Body of pancreas (tissue), 4 donors: ENCODE data around the gene CSRP1. TPM values are rescaled to one million over a fixed set of nuclear protein-coding genes. Genes with fewer than 3 reads are reported as not detected.
A peak's percentile ranks its signal among the peaks of the same experiment; 100 is the strongest.

Experiments
- ATAC-seq: fragments of 150-250 bp; one replicate; pipeline ENCODE4 v1.9.1; 2016
- DNase-seq, 4 donors: peaks; one replicate each; pipeline ENCODE4 v3.0.0-alpha.2; 2019
- H3K27ac ChIP-seq, 4 donors: fragments of 200-600 bp; sonication (generic); 1 replicate in 3 of 4; 2 replicates in 1 of 4; pipeline versions ENCODE4 v1.5.1 to v1.6.1; 2016 to 2019; ENCODE audit warnings: mild to moderate bottlenecking in 1 of 4, mixed read lengths in 1 of 4, moderate library complexity in 1 of 4
- H3K27me3 ChIP-seq, 2 donors: fragments of 200-600 bp; sonication (generic); one replicate each; pipeline ENCODE4 v1.6.0; 2016; ENCODE audit warnings: mild to moderate bottlenecking in 1 of 2
- H3K36me3 ChIP-seq, 2 donors: fragments of 200-600 bp; sonication (generic); replicated peaks in 1 of 2; 2 replicates each; pipeline ENCODE4 v1.5.1; 2016; ENCODE audit warnings: low read depth in 2 of 2; ENCODE audit not compliant: insufficient read depth in 1 of 2
- H3K4me1 ChIP-seq: fragments of 200-600 bp; sonication (generic); one replicate; pipeline ENCODE4 v1.6.0; 2016
- H3K4me3 ChIP-seq, 2 donors: fragments of 200-600 bp; sonication (generic); 1 replicate in 1 of 2; 2 replicates in 1 of 2; pipeline ENCODE4 v1.5.1; 2016 to 2019
- H3K9me3 ChIP-seq, 3 donors: fragments of 200-600 bp; sonication (generic); 1 replicate in 2 of 3; 2 replicates in 1 of 3; pipeline ENCODE4 v1.5.1; 2016
- POLR2A ChIP-seq, 3 donors: fragments of 450-650 bp; IDR thresholded peaks; one replicate each; pipeline ENCODE4 v1.6.1; 2016; ENCODE audit warnings: antibody characterized with exemption in 3 of 3, mild to moderate bottlenecking in 2 of 3
- WGBS, 2 donors: methylation state at CpG; one replicate each; pipeline ENCODE4 v1.1.5; 2017; 5-methylcytosine and 5-hydroxymethylcytosine counted together
- intact Hi-C: fragments of 100-400 bp; cut with DNase I; formaldehyde crosslinking; loops from one replicate; pipeline ENCODE4 v1.15.1; 2023
- total RNA-seq, 2 donors: library from RNA; depleted of rRNA; stranded (reverse); fragments of >200 nt; gene quantifications; one replicate each; pipeline ENCODE4 v1.1.0, GENCODE V29; 2016
- TF ChIP-seq, protein P1 (sequence below), 7 experiments: fragments of 450-650 bp in 4 of 7; fragments of 200-600 bp in 3 of 7; sonication (generic) in 3 of 7; IDR thresholded peaks; one replicate each; pipeline ENCODE4 v1.5.1; 2016 to 2019; ENCODE audit warnings: antibody characterized with exemption in 7 of 7

Gene CSRP1
- 100 to 1,000 TPM; 127 to 245 TPM for total RNA-seq

DNA sequence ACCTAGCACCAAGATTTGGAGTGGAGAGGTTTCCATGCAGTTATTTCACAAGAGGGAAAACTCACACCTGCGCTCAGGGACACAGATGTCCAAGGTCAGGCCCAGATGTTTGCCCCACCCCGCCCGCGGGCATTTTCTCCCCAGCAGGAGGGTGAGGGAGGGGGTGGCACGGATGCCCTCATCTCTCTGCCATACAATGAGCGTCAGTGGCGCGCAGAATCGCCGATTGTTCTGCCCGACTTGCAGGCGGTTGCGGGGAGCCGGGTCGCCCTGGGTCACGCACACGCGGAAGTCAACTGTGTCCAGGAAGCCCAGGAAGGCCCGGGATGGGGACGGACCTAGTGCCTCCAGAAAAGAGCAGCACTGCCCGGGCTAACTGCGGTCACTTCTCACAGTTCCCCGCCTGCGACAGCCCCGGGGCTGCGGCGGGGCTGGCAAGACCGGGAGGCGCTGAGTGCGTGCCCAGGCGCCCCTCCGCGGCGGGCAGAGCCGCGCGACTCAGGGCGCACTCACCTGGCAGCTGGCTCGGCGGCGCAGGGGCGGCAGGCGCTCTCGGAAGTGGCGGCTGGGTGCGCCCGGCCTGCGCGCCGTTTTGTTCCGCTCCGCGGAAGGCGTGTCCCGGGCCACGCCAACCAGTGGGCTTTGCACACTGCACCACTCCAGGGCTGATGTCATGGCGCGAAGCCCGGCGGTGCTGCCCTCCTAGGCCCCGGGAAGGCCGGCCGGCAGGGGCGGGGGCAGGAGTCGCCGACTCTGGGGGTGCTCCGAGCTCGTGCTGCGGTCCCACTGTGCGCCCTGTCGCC lies at the start of gene CSRP1:
TSS of gene CSRP1 (minus strand) at position 567 of the 803 bp plus-strand sequence. CDS start 10,820 bp downstream, outside the sequence.
- TF ChIP-seq, protein P1, sequence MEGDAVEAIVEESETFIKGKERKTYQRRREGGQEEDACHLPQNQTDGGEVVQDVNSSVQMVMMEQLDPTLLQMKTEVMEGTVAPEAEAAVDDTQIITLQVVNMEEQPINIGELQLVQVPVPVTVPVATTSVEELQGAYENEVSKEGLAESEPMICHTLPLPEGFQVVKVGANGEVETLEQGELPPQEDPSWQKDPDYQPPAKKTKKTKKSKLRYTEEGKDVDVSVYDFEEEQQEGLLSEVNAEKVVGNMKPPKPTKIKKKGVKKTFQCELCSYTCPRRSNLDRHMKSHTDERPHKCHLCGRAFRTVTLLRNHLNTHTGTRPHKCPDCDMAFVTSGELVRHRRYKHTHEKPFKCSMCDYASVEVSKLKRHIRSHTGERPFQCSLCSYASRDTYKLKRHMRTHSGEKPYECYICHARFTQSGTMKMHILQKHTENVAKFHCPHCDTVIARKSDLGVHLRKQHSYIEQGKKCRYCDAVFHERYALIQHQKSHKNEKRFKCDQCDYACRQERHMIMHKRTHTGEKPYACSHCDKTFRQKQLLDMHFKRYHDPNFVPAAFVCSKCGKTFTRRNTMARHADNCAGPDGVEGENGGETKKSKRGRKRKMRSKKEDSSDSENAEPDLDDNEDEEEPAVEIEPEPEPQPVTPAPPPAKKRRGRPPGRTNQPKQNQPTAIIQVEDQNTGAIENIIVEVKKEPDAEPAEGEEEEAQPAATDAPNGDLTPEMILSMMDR (IDR thresholded peaks at IDR 0.05), result peak in 2 of 7 experiments; percentile 14 to 18
- TF ChIP-seq POLR2A (IDR thresholded peaks at IDR 0.05), result peak; percentile 88 to 99 (median 91)
- H3K9me3 ChIP-seq, result no peaks in the 10 kb centered on the region
- H3K27me3 ChIP-seq, result no peaks in the 10 kb centered on the region
- intact Hi-C loops, result no loop called here
- DNase-seq (peak; percentile 89 to 94 (median 92)), ATAC-seq (peak; percentile 90)
- peaks cover 65% of the 10 kb centered on the region for H3K4me1 ChIP-seq
- H3K4me3 ChIP-seq, result peak within 1 kb of the TSS; percentile 18 to 40
- WGBS, 2 donors, result 0% methylated on average over 5 to 71 of the region's 71 CpGs
- no peaks in the 10 kb centered on the region for H3K36me3 ChIP-seq
- peak within 1 kb of the TSS; percentile 90 to 99 (median 96) for H3K27ac ChIP-seq

DNA sequence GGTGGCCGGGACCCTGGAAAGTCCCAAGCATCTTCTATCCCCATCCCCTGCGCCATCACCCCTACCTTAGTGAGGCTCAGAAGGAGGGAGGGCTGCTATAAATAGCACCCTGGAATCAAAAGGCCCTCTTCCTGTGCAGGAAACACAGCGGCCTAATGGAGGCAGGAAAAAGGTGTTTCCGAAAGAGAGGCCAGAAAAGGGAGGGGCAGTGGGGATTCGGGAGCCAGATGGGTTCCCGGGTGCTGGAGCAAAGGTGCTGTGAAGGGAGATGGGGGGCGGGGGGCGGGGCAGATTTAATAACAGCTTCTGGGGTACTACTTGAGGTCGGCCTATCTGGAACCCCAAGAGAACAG lies 48.6 kb upstream of the CSRP1 start:
- Histone ChIP-seq H3K27ac (no peak overlapping the region), H3K4me1 (peaks cover 9% of the 10 kb centered on the region), H3K27me3 (no peaks in the 10 kb centered on the region), H3K36me3 (no peaks in the 10 kb centered on the region), H3K4me3 (no peak overlapping the region), H3K9me3 (no peaks in the 10 kb centered on the region)
- 72 to 74% methylated on average over 8 to 9 of the region's 9 CpGs for WGBS, 2 donors
- TF ChIP-seq POLR2A (IDR thresholded peaks at IDR 0.05), result no peak
- TF ChIP-seq, protein P1 (IDR thresholded peaks at IDR 0.05), result no peak
- intact Hi-C loops, result loop anchor here (5.0 kb wide), 1 partner anchor 232 kb away; no protein-coding TSS in a partner anchor
- ATAC-seq (no peak), DNase-seq (no peak)

DNA sequence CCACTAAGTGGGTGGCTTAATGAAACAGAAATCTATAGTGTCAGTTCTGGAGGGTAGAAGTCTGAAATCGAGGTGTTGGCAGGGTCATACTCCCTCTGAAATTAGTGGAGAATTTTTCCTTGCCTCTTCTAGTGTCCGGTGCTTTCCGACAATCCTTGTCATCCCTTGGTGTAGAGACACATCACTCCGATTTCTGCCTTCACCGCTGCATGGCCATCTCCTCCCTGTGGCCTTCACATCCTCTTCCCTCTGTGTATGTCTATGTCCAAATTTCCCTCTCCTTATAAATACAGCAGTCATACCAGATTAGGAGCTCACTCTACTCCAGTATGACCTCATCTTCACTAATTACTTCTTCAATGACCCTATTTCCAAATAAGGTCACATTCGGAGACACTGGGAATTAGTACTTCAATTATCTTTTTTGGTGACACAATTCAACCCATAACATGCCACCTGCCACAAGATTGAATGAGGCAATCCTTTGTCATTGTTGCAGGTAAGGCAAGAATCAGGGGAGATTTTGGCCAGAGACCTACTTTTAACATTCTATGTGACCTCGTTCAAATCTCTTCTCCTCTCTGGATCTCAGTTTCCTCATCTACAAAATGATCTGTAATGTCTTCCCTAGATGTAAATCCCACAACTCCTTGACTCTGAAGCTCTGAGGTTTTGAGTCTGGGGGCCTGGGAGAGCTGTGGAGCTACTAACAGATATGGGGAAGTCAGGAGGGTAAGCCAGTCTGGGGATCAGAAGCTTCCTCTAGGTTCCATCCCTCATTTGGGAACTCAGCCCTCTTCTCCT lies 48.1 kb upstream of the CSRP1 start:
- DNase-seq (no peak), ATAC-seq (no peak)
- H3K9me3 ChIP-seq, result no peaks in the 10 kb centered on the region
- intact Hi-C loops, result loop anchor here (5.0 kb wide), 1 partner anchor 232 kb away; no protein-coding TSS in a partner anchor
- TF ChIP-seq POLR2A (IDR thresholded peaks at IDR 0.05), result no peak
- no peak overlapping the region for H3K27ac ChIP-seq
- H3K4me1 ChIP-seq, result peaks cover 9% of the 10 kb centered on the region
- H3K27me3 ChIP-seq, result no peaks in the 10 kb centered on the region
- H3K36me3 ChIP-seq, result no peaks in the 10 kb centered on the region
- H3K4me3 ChIP-seq, result no peak overlapping the region
- WGBS, 2 donors, result 77 to 83% methylated on average over 7 of the region's 7 CpGs

DNA sequence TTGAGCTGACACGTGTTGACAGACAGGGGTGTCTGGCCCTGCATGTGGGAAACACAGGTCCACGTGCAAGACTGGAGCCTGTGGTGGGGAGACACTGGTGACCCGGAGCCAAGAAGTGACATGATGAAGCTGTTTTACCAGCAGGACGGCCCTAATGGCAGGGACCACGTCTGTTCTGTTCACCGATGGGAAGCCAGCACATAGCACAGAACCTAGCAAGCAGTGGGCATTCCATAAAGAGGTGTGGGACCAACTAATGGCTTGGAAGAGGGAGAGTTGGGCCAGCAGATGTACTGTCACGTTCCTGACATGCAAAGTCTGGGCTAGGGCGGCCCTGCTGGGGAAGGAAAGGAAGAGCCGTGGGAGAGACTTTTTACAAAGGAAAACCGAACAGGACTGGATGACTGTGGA lies 47.3 kb upstream of the CSRP1 start:
- 68 to 72% methylated on average over 10 of the region's 10 CpGs for WGBS, 2 donors
- Histone ChIP-seq H3K9me3 (no peaks in the 10 kb centered on the region), H3K4me3 (no peak overlapping the region), H3K4me1 (peaks cover 4% of the 10 kb centered on the region), H3K36me3 (no peaks in the 10 kb centered on the region), H3K27me3 (no peaks in the 10 kb centered on the region), H3K27ac (no peak overlapping the region)
- ATAC-seq, result no peak
- DNase-seq, result no peak
- TF ChIP-seq, protein P1 (IDR thresholded peaks at IDR 0.05), result no peak
- TF ChIP-seq POLR2A (IDR thresholded peaks at IDR 0.05), result no peak
- intact Hi-C loops, result no loop called here

DNA sequence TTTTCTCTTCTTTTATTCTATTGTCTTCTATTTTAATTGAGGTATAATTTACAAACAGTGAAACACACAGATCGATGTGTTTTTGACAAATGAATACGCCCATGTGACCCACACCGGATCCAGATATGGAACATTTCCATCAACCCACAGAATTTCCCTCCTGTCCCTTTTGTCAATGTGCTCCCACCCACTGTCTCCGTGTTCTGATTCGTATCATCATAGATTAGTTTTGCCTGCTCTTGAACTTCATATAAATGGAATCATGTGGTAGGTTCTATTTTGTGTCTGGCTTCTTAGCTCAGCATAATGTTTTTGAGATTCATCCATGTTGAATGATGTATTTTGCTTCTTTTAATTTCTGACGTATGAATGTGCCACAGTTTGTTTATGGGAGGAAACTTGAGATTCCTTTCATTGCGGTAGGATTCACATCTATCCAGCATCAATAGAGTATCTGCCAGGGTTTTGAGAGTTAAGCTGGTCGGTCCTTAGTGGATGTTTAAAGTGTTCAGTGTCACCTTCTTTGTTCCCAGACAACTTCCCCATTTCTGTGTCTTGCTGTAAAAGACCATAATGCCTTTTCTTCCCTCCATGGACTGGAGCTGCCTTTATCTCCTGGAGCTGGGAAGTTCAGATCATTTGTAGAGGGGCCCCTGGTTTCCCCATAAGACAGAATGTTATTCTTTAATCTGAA lies 46.7 kb upstream of the CSRP1 start:
- Histone ChIP-seq H3K27me3 (no peaks in the 10 kb centered on the region), H3K4me1 (peaks cover 4% of the 10 kb centered on the region), H3K4me3 (no peak overlapping the region), H3K9me3 (no peaks in the 10 kb centered on the region), H3K27ac (no peak overlapping the region), H3K36me3 (no peaks in the 10 kb centered on the region)
- intact Hi-C loops, result no loop called here
- WGBS, 2 donors, result 58 to 65% methylated on average over 8 of the region's 8 CpGs
- TF ChIP-seq, protein P1 (IDR thresholded peaks at IDR 0.05), result no peak
- TF ChIP-seq POLR2A (IDR thresholded peaks at IDR 0.05), result no peak
- DNase-seq, result no peak
- no peak for ATAC-seq
